Head of caudate nucleus (tissue), 42 donors: ENCODE measurements around the gene UQCC2.

Experiments
- DNase-seq, 42 donors: peaks; one replicate each; pipeline versions ENCODE4 v3.0.0 to v3.0.0-alpha.2; 2020 to 2021; ENCODE audit warnings: mixed read lengths in 7 of 42
- intact Hi-C: fragments of 100-400 bp; cut with DNase I; formaldehyde crosslinking; loops from one replicate; pipeline ENCODE4 v1.15.0; 2022

The UQCC2 gene

DNA sequence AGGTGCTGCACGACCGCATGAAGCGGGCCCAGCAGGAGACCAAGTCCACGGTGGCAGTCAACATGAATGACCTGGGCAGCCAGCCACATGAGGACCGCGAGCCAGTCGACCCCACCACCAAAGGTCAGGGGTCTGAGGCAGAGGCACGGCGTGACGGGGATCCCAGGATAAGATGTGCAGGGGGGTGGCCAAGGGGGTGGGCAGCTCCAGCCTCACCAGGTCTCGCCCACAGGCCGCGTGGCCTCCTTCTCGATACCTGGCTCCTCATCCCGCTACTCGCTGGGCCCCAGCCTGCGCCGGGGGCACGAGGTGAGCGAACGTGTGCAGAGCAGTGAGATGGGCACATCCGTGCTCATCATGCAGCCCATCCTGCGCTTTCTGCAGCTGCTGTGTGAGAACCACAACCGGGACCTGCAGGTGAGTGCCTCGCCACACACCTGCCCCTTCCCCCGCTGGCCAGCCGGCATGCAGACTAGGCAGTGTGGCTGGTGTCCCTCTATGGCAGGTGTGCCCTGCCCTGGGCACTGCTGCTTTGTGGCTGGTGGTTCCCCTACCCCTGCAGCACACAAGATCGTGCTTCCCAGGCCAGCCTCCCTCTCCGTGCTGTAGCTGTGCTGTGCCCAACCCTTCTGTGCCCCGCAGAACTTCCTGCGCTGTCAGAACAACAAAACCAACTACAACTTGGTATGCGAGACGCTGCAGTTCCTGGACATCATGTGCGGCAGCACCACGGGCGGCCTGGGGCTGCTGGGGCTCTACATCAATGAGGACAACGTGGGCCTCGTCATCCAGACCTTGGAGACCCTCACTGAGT lies 25.9 kb downstream of the UQCC2 start:
- DNase-seq = no peak
- intact Hi-C loops = no loop called here

DNA sequence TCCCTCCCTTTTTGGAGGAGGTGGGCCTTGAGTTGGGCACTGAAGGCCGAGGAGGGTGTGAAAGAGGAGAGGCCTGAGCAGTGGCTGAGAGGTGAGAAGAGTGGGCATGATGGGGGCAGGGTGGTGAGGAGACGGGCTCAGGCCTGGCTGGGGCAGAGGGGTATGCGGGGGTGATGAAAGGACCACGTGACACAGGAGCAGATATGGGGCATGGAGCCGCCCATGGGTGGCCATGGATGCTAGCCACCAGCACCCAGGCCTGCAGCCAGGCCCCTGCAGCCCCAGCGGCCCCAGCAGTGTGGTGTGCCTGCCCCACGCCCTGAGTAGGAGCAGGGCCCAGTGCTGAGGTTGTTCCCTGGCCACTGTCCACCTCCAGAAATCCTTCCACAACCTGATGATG lies 26.5 kb downstream of the UQCC2 start:
- intact Hi-C loops = no loop called here
- no peak for DNase-seq

DNA sequence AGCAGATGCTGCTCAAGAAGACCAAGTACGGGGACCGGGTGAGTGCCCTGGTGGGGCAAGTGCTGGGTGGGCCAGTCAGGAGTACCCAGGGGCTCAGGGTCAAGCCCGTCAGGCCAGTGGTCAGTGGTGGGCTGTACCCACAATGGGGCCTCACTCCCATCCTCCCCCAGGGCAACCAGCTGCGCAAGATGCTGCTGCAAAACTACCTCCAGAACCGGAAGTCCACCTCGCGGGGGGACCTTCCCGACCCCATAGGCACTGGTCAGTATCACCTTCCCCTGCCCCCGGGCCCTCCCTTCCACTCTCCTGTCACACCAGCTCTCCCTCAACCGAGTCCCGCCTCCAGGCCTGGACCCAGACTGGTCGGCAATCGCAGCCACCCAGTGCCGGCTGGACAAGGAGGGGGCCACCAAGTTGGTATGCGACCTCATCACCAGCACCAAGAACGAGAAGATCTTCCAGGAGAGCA lies 27.0 kb downstream of the UQCC2 start:
- no peak for DNase-seq
- intact Hi-C loops = no loop called here

DNA sequence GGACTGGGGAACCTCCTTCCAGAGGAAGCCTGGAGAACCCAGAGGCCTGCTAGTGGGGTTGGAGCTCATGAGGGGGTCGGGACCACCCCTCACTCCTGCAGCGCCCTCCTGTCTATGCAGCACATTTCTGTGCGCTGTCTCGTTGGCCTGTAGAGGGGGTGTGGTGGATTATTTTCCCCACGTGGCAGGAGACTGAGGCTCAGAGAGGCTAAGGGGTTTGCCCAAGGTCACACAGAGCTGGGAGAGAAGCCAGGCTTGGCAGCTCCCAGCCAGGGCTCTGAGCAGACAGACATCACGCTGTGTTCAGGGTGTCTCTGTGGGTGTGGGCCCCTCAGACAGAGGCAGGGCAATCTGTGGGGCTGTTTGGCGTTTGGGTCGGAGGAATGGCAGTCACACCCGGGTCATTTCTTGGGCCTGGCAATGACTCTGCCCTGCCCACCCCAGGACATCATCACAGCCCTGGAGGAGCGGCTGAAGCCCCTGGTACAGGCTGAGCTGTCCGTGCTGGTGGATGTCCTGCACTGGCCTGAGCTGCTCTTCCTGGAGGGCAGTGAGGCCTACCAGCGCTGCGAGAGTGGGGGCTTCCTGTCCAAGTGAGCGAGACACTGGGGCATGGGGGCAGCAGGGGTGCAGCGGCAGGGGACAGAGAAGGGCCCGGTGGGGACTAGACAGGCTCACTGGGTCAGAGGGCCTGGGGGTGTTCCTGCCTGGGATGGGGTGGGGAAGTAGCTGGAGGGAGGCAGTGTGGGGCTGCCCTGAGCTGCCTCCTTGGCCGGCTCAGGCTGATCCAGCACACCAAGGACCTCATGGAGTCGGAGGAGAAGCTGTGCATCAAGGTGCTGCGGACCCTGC lies 27.7 kb downstream of the UQCC2 start:
- peak in 3 of 42 donors; percentile 30 to 43 (median 34) for DNase-seq
- intact Hi-C loops = no loop called here

DNA sequence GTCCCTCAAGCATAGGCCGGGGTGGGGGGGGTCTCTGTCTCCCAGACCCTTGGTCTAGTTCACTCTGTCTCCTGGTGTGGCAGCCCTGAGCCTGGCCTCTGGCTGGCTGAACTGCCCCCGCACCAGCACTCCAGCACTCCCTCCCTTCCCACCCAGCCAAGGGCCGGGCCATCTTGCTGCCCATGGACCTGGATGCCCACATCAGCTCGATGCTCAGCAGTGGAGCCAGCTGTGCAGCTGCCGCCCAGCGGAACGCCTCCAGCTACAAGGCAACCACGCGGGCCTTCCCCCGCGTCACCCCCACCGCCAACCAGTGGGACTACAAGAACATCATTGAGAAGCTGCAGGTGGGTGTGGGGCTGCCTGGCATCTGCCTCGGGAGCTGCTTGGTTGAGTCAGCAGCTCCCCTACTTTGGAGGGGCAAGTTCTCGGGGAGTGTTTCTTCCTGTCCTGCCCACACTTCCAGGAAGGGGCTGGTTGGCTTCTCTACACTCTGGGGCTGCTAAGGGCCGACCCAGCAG lies 28.4 kb downstream of the UQCC2 start:
- peak; percentile 75 to 96 (median 88) for DNase-seq

DNA sequence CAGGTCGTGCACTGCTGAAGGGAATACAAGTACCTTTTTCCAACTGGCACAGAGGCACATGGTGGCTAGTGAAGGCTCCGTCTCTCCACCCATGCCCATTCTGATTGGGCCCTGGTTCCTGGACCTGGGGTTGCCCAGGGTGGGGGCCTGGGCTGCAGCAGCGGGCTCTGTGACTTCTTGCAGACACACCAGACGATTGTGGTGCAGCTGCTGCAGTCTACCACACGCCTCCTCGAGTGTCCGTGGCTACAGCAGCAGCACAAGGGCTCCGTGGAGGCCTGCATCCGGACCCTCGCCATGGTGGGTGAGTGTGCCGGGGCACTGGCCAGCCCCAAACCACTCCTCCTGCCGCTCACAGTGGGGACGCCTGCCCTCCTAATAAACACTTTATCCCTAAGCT lies 29.2 kb downstream of the UQCC2 start:
- intact Hi-C loops = no loop called here
- DNase-seq = no peak

More for the DNA sequence above, 28.4 kb downstream of the UQCC2 start:
- intact Hi-C loops = no loop called here

DNA sequence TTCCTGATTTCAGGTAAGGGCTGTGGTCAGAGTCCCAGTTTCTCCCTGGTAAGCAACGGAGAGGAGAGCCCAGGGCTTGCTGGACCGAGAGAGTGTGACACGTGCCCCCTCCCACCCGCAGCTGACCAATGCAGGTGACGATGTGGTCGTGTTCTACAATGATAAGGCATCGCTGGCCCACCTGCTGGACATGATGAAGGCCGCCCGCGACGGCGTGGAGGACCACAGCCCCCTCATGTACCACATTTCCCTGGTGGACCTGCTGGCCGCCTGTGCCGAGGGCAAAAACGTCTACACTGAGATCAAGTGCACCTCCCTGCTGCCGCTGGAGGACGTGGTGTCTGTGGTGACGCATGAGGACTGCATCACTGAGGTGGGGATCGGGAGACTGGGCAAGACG lies 31.7 kb downstream of the UQCC2 start:
- no peak for DNase-seq
- intact Hi-C loops = no loop called here

DNA sequence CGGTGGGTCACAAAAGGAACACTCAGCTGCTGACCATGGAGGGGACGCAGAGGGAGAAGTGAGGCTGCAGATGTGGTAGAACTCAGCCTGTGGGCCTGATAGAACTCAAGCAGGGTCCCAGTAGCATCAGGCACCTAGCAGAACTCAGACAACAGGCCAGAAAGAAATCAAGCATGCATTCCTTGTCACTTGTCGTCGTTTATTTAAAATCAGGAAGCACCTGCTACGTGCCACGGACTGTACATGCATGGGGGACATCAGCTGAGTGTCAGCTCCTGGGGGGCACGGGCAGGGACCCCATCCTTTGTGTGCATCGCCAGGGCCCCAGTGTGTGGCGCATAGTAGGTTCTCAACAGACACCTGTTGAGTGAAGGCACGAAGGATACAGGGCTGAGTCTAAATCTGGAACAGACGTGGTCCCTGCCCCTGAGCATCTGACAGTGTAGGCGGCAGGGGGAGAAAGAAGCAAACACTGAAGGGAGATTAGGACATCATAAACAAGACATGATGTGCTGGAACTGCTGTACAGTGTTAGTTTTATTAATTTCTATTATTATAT lies 32.5 kb downstream of the UQCC2 start:
- intact Hi-C loops = no loop called here
- no peak for DNase-seq

DNA sequence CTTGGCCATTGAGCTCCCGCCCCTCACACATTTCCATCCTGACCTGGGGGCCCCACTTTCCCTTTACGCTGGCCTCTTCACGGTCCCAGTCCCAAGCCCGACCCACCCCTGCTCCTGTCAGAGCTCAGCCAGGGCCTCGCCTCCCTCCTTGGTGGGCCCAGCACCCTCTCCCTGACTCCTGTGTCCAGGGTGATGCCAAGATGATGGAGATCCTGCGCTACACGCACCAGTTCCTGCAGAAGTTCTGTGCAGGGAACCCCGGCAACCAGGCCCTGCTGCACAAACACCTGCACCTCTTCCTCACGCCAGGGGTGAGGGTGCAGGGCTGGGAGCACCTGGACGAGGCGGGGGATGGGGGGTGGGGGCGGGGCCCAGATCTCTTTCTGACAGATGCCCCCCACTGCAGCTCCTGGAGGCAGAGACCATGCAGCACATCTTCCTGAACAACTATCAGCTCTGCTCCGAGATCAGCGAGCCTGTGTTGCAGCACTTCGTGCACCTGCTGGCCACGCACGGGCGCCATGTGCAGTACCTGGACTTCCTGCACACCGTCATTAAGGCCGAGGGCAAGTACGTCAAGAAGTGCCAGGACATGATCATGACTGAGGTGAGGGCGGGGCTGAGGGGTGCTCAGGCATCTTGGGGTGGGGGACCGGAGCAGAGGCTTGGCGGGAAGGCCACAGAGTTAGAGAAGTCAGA lies 33.1 kb downstream of the UQCC2 start:
- intact Hi-C loops = no loop called here
- no peak for DNase-seq

DNA sequence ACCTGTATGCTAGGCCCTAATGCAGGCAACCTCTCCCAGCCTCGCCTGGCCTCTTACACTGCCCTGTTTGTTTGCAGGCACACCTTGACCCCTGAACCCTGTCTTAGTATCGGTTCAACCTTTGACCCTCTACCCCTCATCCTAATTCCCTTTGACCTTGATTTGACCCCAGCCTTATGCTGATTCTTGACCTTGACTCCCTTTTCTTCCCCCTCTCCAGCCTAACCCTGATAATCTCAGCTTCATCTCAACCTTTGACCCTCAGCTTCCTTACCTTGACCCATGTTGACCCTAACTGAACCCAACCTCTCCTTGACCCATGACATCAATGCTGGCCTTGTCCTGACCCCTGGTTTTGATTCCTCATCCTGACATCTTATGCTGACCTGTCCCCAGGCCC lies 33.8 kb downstream of the UQCC2 start:
- intact Hi-C loops = no loop called here
- no peak for DNase-seq

DNA sequence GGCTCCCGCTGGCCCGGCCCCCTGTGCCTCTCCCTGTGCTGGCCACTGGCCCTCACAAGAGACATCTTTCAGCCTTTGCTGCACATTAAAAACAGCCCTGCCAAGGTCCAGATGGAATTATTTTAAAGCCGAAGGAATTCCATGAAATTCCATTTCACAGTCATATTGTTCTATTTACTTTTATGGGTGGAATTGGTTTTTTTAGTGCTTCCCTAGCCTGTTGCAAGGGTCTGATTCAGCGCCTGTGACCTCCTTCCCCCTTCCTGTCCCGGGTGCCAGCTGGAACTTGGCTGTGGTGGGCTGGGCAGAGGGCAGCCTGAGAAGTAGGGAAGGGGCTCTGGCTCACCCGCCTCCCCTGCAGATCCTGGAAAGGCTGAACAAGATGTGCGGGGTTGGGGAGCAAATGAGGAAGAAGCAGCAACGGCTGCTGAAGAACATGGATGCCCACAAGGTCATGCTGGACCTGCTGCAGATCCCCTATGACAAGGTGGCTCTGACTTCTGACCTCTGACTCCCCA lies 34.3 kb downstream of the UQCC2 start:
- intact Hi-C loops = no loop called here
- no peak for DNase-seq

DNA sequence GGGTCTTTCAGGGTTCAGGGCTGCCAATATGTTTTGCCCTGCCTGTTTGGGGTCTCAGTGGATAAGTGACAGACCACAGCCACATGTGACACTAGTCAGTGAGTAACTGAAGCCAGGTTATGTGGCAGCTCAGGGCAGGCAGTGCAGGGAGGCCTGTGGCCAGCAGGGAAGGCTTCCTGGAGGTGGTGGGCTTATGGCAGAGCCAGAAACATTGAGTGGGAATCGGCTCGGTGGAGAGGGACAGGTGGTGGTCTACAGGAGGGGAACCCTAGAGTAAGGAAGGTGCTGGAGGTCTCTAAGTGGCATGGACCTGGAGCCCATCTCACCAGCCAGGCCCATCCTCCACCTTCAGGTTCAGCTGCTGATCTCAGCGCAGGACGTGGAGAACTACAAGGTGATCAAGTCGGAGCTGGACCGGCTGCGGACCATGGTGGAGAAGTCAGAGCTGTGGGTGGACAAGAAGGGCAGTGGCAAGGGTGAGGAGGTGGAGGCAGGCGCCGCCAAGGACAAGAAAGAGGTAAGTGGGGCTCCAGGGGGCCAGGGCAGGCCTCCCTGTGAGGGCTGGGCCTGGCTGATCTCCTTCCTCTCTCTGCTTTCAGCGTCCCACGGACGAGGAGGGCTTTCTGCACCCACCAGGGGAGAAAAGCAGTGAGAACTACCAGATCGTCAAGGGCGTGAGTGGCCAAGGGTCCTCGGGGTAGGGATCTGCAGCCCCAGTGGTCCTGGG lies 34.9 kb downstream of the UQCC2 start:
- intact Hi-C loops = no loop called here
- DNase-seq = no peak

DNA sequence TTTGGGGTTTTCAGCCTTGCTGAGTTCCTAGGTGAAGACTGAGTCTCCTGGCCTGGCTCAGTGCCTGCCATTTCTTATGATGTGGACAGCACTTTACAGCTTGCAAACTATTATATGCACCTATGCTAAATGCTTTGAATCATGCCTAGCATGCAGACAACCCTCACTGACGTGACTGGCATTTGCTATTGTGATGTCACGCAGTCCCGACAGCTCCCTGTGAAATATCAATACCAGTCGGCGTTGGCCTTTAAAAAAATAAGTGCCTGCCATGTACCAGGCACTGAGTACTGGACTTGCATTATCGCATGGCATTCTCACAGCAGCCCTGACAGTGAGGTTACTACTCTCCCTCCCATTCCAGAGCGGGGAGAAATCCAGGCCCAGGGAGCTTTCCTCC lies 35.5 kb downstream of the UQCC2 start:
- DNase-seq = no peak
- intact Hi-C loops = no loop called here

DNA sequence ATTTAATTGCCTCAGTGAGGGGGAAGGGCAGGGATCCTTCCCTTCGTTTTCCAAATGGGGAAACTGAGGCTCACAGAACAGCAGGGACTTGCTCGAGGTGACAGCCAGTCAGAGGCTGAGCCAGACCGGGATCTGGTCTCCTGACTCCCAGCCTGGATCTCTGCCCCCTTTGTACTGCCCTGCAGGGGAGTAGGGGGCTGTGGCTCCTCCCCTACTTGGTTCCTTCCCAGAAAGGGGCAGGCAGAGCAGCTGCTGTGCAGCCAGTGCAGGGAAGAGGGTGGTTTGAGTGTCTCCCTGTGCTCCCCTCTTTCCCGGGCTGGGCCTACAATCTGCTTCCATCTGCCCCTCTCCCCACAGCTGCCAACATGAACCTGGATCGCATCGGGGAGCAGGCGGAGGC lies 37.6 kb downstream of the UQCC2 start:
- intact Hi-C loops = no loop called here
- DNase-seq = no peak

DNA sequence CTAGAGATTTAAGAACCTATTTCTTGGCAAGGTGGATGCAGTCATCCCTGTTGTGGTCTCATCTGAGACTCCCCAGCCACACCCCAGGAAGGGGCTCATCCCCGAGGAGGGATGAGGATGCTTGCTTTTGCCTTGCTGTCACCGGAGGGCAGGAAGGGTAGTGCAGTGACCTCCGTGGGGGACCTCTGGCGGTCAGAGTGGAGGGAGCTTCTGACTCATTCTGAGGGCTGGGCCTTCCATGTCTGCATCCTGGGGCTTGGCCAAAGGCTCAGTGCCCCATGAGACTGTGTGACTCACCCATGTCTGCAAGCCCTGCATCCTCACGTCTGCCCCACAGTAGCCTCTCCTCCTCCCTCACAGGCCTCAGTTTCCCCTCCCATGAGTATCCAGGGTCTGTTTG lies 38.7 kb downstream of the UQCC2 start:
- DNase-seq = peak in 7 of 42 donors; percentile 26 to 53 (median 46)
- intact Hi-C loops = no loop called here

DNA sequence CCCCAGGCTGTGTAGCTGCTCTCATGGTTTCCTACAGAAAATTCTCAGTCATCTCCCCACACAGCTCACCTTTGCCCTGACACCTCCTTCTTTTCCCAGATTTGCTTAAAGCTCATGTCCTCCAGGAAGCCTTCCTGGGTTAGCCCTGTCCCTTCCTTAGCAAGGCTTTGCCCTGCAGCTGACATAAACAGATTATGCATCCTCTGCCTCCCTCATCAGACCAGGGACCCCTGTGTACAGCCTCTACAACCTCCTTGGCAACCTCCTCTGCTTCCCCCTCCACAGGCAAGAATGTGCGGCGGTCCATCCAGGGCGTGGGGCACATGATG lies 39.8 kb downstream of the UQCC2 start:
- intact Hi-C loops = no loop called here
- no peak for DNase-seq

DNA sequence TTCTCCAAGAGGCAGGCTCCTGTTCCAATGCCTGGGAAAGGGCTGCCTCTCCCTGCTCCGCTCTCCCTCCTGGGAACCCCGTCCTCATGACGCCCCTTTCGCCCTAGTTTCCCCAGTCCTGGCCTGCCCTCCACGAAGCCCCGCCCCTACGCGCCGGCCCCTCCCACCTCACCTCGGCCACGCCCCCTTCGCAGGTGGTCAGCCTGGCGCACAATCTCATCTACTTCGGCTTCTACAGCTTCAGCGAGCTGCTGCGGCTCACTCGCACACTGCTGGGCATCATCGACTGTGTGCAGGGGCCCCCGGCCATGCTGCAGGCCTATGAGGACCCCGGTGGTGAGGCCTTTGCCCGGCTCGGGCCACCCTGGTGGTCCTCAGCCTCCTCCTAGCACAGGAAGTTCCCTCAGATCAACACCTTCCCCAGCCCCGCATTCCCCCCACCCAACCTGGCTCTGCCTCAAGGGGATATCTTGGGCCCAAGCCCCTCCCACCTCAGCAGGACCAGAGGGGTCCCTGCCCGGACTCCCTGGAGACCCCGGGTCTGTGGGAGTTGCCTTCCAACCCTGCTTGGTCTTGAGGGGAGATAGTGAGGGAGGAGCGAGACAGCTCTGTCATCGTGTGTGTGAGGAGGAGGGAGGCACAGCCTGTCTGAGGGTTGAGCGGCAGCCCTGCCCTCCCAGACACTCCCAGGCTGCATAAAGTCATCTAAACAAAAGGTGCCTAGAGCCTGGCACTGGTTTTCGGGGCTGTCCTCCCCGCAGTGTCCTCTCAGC lies 40.3 kb downstream of the UQCC2 start:
- intact Hi-C loops = no loop called here
- peak in 5 of 42 donors; percentile 11 to 63 (median 52) for DNase-seq
